ENCODE data around the gene ZFPM1.

DNA sequence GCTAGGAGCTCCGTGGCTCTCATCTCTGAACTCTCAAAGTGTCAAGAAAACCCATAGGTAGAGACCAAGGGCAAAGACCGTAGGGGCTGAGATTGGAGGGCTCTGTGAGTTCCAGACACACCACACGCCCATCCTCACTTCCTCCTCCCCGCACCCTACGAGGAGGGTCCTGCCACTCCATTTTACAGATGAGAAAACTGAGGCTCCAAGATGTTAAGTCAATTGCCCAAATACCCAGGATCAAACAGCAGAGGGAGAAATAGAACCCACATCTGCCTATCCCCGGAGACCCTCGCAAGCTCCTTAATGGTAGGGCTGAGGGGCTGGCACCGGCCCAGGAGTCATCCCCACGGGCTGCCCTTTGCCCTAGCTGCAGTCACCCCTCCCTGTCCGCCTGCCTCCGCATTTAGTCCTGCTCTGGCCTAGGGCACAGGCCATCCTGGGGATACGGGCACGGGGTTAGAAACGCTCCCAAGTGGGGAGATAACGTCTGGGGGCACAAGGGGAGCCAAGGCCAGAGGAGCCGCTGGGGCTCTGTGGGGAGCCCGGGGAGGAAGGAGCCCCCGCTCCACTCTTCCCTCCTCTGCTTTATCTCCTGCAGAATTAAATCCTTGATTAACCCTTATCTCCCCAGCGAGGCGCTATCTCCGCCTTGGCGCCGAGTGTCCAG lies 63.0 kb downstream of the ZFPM1 start:
- TF ChIP-seq, protein P1, sequence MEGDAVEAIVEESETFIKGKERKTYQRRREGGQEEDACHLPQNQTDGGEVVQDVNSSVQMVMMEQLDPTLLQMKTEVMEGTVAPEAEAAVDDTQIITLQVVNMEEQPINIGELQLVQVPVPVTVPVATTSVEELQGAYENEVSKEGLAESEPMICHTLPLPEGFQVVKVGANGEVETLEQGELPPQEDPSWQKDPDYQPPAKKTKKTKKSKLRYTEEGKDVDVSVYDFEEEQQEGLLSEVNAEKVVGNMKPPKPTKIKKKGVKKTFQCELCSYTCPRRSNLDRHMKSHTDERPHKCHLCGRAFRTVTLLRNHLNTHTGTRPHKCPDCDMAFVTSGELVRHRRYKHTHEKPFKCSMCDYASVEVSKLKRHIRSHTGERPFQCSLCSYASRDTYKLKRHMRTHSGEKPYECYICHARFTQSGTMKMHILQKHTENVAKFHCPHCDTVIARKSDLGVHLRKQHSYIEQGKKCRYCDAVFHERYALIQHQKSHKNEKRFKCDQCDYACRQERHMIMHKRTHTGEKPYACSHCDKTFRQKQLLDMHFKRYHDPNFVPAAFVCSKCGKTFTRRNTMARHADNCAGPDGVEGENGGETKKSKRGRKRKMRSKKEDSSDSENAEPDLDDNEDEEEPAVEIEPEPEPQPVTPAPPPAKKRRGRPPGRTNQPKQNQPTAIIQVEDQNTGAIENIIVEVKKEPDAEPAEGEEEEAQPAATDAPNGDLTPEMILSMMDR (IDR thresholded peaks at IDR 0.05) = no peak
- TF ChIP-seq POLR2AphosphoS5 (IDR thresholded peaks at IDR 0.05) (no peak), POLR2A (IDR thresholded peaks at IDR 0.05) (no peak), EP300 (IDR thresholded peaks at IDR 0.05) (no peak)

All from suprapubic skin (tissue), 4 donors.